B cell (primary cell): ENCODE data around the gene IMMP2L. TPM values are rescaled to one million over a fixed set of nuclear protein-coding genes. Genes with fewer than 3 reads are reported as not detected.

Source experiments
- ATAC-seq: fragments of 200-7000 bp; cut with Tn5 transposase; one replicate; pipeline ENCODE4 v1.10.0; 2021; ENCODE audit warnings: low read depth, mild to moderate bottlenecking, moderate number of reproducible peaks, moderate library complexity
- CTCF ChIA-PET: fragments of 350-600 bp; sonication (Branson Sonifier 250); formaldehyde crosslinking; loops from one replicate; lab custom pipeline; 2021; ENCODE audit warnings: antibody characterized with exemption, inconsistent platforms; lab: Charles Lee
- POLR2A ChIA-PET: fragments of 350-600 bp; sonication (Branson Sonifier 250); formaldehyde crosslinking; loops from one replicate; lab custom pipeline; 2021; ENCODE audit warnings: antibody characterized with exemption; lab: Charles Lee
- DNase-seq: peaks from one replicate; pipeline ENCODE4 v3.0.0; 2013
- H2AFZ ChIP-seq: 2 replicates; pipeline ENCODE4 v1.6.1; 2012; ENCODE audit warnings: mild to moderate bottlenecking, low read depth, low read length; ENCODE audit not compliant: insufficient read depth, poor library complexity, severe bottlenecking
- H3K27ac ChIP-seq, 2 donors: 1 replicate in 1 of 2; 2 replicates in 1 of 2; pipeline ENCODE4 v1.5.1; 2012 to 2013; ENCODE audit warnings: low read length in 2 of 2, mild to moderate bottlenecking in 2 of 2, moderate library complexity in 1 of 2
- H3K27me3 ChIP-seq, 4 experiments: fragments of 200-600 bp in 1 of 4; sonication (generic) in 1 of 4; replicated peaks in 1 of 4; 1 replicate in 2 of 4; 2 replicates in 2 of 4; pipeline versions ENCODE4 v1.6.1 to v1.7.0; 2013 to 2016; ENCODE audit warnings: low read length in 3 of 4, mild to moderate bottlenecking in 2 of 4, mixed read lengths in 1 of 4, moderate library complexity in 1 of 4; ENCODE audit not compliant: insufficient read depth in 4 of 4, control insufficient read depth in 3 of 4; ENCODE audit errors: control extremely low read depth in 1 of 4
- H3K36me3 ChIP-seq, 2 experiments: replicated peaks in 1 of 2; 1 replicate in 1 of 2; 2 replicates in 1 of 2; pipeline versions ENCODE4 v1.6.1 to v1.7.1; 2013; ENCODE audit warnings: low read length in 1 of 2; ENCODE audit not compliant: insufficient read depth in 2 of 2, control insufficient read depth in 1 of 2; ENCODE audit errors: control extremely low read depth in 1 of 2, extremely low read depth in 1 of 2
- H3K4me1 ChIP-seq, 2 donors: fragments of 200-600 bp in 1 of 2; sonication (generic) in 1 of 2; 1 replicate in 1 of 2; 2 replicates in 1 of 2; pipeline versions ENCODE4 v1.5.1 to v1.6.1; 2013 to 2017; ENCODE audit warnings: low read length in 2 of 2; ENCODE audit not compliant: control insufficient read depth in 2 of 2, insufficient read depth in 2 of 2
- H3K4me2 ChIP-seq: replicated peaks from 2 replicates; pipeline ENCODE3; 2012; ENCODE audit warnings: mild to moderate bottlenecking, low read depth, low read length; ENCODE audit not compliant: poor library complexity, severe bottlenecking
- H3K4me3 ChIP-seq, 5 experiments: fragments of 200-600 bp in 1 of 5; sonication (generic) in 1 of 5; 1 replicate in 3 of 5; 2 replicates in 2 of 5; pipeline versions ENCODE4 v1.5.1 to v1.7.0; 2011 to 2016; ENCODE audit warnings: low read length in 4 of 5, mild to moderate bottlenecking in 4 of 5, low read depth in 2 of 5, control low read depth in 1 of 5, moderate library complexity in 1 of 5; ENCODE audit not compliant: insufficient read depth in 1 of 5; ENCODE audit errors: control extremely low read depth in 1 of 5, extremely low read depth in 1 of 5
- H3K79me2 ChIP-seq: fragments of 200-600 bp; sonication (generic); one replicate; pipeline ENCODE4 v1.6.0; 2016; ENCODE audit warnings: low read length; ENCODE audit not compliant: control insufficient read depth, insufficient read depth
- H3K9ac ChIP-seq: fragments of 200-600 bp; sonication (generic); 2 replicates; pipeline ENCODE4 v1.6.1; 2017; ENCODE audit warnings: mild to moderate bottlenecking, low read length, moderate library complexity
- H3K9me3 ChIP-seq, 3 donors: one replicate each; pipeline versions ENCODE4 v1.6.1 to v1.7.1; 2013; ENCODE audit warnings: low read length in 2 of 3; ENCODE audit not compliant: control insufficient read depth in 2 of 3, insufficient read depth in 1 of 3; ENCODE audit errors: control extremely low read depth in 1 of 3
- H4K20me1 ChIP-seq: 2 replicates; pipeline ENCODE4 v1.6.0; 2012; ENCODE audit warnings: mild to moderate bottlenecking, low read length; ENCODE audit not compliant: insufficient read depth, control insufficient read depth, poor library complexity, severe bottlenecking
- H3K27ac Mint-ChIP-seq: one replicate; pipeline ENCODE4 v1.8.0; 2021; ENCODE audit warnings: mixed read lengths
- H3K27me3 Mint-ChIP-seq: one replicate; pipeline ENCODE4 v1.8.0; 2021; ENCODE audit warnings: mixed read lengths
- H3K4me1 Mint-ChIP-seq: one replicate; pipeline ENCODE4 v1.8.0; 2021; ENCODE audit warnings: mixed read lengths
- H3K4me3 Mint-ChIP-seq: one replicate; pipeline ENCODE4 v1.8.0; 2021; ENCODE audit warnings: mixed read lengths
- H3K9me3 Mint-ChIP-seq: one replicate; pipeline ENCODE4 v1.8.0; 2022; ENCODE audit warnings: mixed read lengths; ENCODE audit not compliant: insufficient read depth
- EZH2 ChIP-seq: IDR thresholded peaks from 2 replicates; pipeline ENCODE4 v1.6.1; 2012; ENCODE audit warnings: borderline replicate concordance, low read depth, mild to moderate bottlenecking, moderate library complexity, low read length; ENCODE audit not compliant: insufficient read depth, poor library complexity, severe bottlenecking
- WGBS: methylation state at CpG from one replicate; pipeline ENCODE4 v1.1.5; 2013; ENCODE audit warnings: missing lambda C conversion rate; ENCODE audit not compliant: insufficient coverage; 5-methylcytosine and 5-hydroxymethylcytosine counted together
- intact Hi-C: fragments of 100-400 bp; cut with micrococcal nuclease; formaldehyde crosslinking; loops from one replicate; pipeline ENCODE4 v1.10.0; 2022
- polyA plus RNA-seq: library from polyadenylated mRNA; depleted of rRNA; stranded (reverse); fragments of >200 nt; gene quantifications from 2 replicates; pipeline ENCODE4 v1.2.3, GENCODE V29; 2012
- total RNA-seq, 2 donors: library from RNA; stranded (reverse); fragments of 120-200 nt in 1 of 2; gene quantifications; 1 replicate in 1 of 2; 2 replicates in 1 of 2; pipeline versions ENCODE4 v1.2.3 to v1.2.4, GENCODE V29; 2013 to 2022
- TF ChIP-seq, protein P1 (sequence below): fragments of 200-600 bp; IDR thresholded peaks from one replicate; pipeline ENCODE4 v1.8.0; 2022; ENCODE audit warnings: antibody characterized with exemption, mild to moderate bottlenecking

The IMMP2L gene
- total and polyA plus RNA-seq, 2 donors (not counting 1 experiment from before 2014, with no cell fraction given) = 3.8 to 34.2 TPM

DNA sequence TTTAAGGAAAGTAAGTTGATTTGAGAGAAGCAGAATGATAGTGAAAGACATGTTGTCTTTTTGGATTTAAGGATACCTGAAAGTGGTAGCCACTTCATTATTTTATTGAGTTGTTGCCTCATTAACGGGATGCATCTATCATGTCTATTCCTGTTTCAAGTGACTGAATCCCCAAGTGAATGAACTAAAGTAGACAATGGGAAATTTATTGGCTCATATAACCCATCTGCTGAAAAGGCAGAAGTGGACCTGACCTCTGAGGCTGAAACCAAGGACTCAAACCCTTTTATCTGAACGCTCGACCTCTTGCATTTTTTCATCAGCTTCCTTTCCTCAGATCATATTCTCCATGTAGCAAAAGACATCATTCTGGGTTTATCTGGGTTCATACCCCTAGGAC is 937.0 kb downstream of the IMMP2L start:
- DNase-seq = no peak
- ATAC-seq = no peak
- POLR2A ChIA-PET = no interaction called here
- peaks cover 0 to under 1% (median 0%) of the 10 kb centered on the region in 3 donors for H3K9me3 ChIP-seq
- H3K4me1 ChIP-seq = no peaks in the 10 kb centered on the region
- H3K9me3 Mint-ChIP-seq = no peaks in the 10 kb centered on the region
- H2AFZ ChIP-seq = no peak overlapping the region
- no peak overlapping the region for H3K4me2 ChIP-seq
- TF ChIP-seq, protein P1, sequence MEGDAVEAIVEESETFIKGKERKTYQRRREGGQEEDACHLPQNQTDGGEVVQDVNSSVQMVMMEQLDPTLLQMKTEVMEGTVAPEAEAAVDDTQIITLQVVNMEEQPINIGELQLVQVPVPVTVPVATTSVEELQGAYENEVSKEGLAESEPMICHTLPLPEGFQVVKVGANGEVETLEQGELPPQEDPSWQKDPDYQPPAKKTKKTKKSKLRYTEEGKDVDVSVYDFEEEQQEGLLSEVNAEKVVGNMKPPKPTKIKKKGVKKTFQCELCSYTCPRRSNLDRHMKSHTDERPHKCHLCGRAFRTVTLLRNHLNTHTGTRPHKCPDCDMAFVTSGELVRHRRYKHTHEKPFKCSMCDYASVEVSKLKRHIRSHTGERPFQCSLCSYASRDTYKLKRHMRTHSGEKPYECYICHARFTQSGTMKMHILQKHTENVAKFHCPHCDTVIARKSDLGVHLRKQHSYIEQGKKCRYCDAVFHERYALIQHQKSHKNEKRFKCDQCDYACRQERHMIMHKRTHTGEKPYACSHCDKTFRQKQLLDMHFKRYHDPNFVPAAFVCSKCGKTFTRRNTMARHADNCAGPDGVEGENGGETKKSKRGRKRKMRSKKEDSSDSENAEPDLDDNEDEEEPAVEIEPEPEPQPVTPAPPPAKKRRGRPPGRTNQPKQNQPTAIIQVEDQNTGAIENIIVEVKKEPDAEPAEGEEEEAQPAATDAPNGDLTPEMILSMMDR = no peak
- no peak for TF ChIP-seq EZH2
- H3K9ac ChIP-seq = no peak overlapping the region
- H4K20me1 ChIP-seq = no peaks in the 10 kb centered on the region
- H3K27ac Mint-ChIP-seq = no peak overlapping the region
- intact Hi-C loops = no loop called here
- H3K27me3 ChIP-seq = no peaks in the 10 kb centered on the region
- H3K27me3 Mint-ChIP-seq = no peaks in the 10 kb centered on the region
- WGBS = no CpG with 5 or more reads among the region's 3 CpGs
- no peaks in the 10 kb centered on the region for H3K36me3 ChIP-seq
- H3K4me3 Mint-ChIP-seq = no peak overlapping the region
- H3K4me3 ChIP-seq = no peak overlapping the region
- CTCF ChIA-PET = interaction anchor here (0.6 kb wide), 1 partner anchor 64 kb away, joined by 3 read pairs; no protein-coding TSS in a partner anchor
- no peaks in the 10 kb centered on the region for H3K4me1 Mint-ChIP-seq
- H3K79me2 ChIP-seq = no peaks in the 10 kb centered on the region
- no peak overlapping the region for H3K27ac ChIP-seq

DNA sequence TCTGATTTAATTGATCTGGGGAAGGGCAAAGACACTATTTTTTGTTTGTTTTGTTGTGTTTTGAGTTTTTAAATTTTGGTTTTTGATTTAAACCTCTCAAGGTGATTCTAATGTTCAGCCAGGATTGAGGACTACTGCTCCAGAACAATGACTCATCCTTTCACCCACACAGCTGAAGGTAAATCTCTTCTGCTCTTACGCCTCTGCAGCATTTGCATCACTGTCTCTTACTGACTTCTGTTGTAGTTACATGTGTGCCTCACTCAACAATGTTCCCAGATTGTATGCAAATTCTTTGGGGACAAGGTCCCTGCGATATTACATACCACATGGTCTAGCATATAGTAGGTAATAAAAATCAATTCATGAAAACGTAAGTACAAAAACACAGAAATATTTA is 938.9 kb downstream of the IMMP2L start:
- peaks cover 0 to 3% (median 0%) of the 10 kb centered on the region in 3 donors for H3K9me3 ChIP-seq
- ATAC-seq = no peak
- no peak for DNase-seq
- no peaks in the 10 kb centered on the region for H3K79me2 ChIP-seq
- H3K4me2 ChIP-seq = no peak overlapping the region
- no peak overlapping the region for H3K4me3 ChIP-seq
- no peaks in the 10 kb centered on the region for H3K4me1 ChIP-seq
- Mint-ChIP-seq H3K27me3 (no peaks in the 10 kb centered on the region), H3K9me3 (no peaks in the 10 kb centered on the region), H3K4me1 (no peaks in the 10 kb centered on the region), H3K4me3 (no peak overlapping the region), H3K27ac (no peak overlapping the region)
- no peaks in the 10 kb centered on the region for H3K27me3 ChIP-seq
- H3K36me3 ChIP-seq = no peaks in the 10 kb centered on the region
- ChIA-PET CTCF (no interaction called here), POLR2A (no interaction called here)
- no peak overlapping the region for H3K9ac ChIP-seq
- WGBS = 100% methylated on average over 1 of the region's 3 CpGs
- H4K20me1 ChIP-seq = no peaks in the 10 kb centered on the region
- H2AFZ ChIP-seq = no peak overlapping the region
- intact Hi-C loops = no loop called here
- TF ChIP-seq, protein P1 = no peak
- no peak for TF ChIP-seq EZH2
- H3K27ac ChIP-seq = no peak overlapping the region
